GM18517 (cell line): ENCODE measurements around the gene DNASE1L2.
"Not testable (repeated sequence)": the region's sequence is repeated elsewhere in the genome, so short reads cannot be mapped to it uniquely, and the experiment has no call there.

ENCODE experiments used
- ATAC-seq: cut with Tn5 transposase; IDR thresholded peaks from one replicate; pipeline ENCODE4 v1.9.1; 2021; ENCODE audit warnings: mild to moderate bottlenecking, moderate library complexity; ENCODE audit not compliant: unreplicated experiment

Gene DNASE1L2

GRCh38 chr16:2238150-2238837, 2.0 kb downstream of the DNASE1L2 start:
- ATAC-seq: no peak

- ATAC-seq: no peak
Measured at GRCh38 chr16:2238838-2239675, 2.8 kb downstream of the DNASE1L2 start.

GRCh38 chr16:2240331-2240730, 4.1 kb downstream of the DNASE1L2 start:
- ATAC-seq: not testable (repeated sequence)

- no peak for ATAC-seq
Measured at GRCh38 chr16:2242598-2242997, 6.4 kb downstream of the DNASE1L2 start.

- no peak for ATAC-seq
Measured at GRCh38 chr16:2243031-2243528, 6.8 kb downstream of the DNASE1L2 start.

GRCh38 chr16:2243781-2244180, 7.5 kb downstream of the DNASE1L2 start:
- ATAC-seq: no peak

- no peak for ATAC-seq
Measured at GRCh38 chr16:2244301-2244700, 8.1 kb downstream of the DNASE1L2 start.

GRCh38 chr16:2244926-2245795, 8.9 kb downstream of the DNASE1L2 start:
- no peak for ATAC-seq

- no peak for ATAC-seq
Measured at GRCh38 chr16:2246301-2246885, 10.1 kb downstream of the DNASE1L2 start.

- no peak for ATAC-seq
Measured at GRCh38 chr16:2250652-2251295, 14.5 kb downstream of the DNASE1L2 start.

- peak; percentile 77 for ATAC-seq
Measured at GRCh38 chr16:2251296-2252111, 15.3 kb downstream of the DNASE1L2 start, which contains the start of gene ECI1. Gene ECI1, minus strand, starts transcription at chr16:2251587. Its CDS starts 21 bp downstream, at chr16:2251566.

GRCh38 chr16:2252806-2253148, 16.5 kb downstream of the DNASE1L2 start:
- ATAC-seq: no peak

- ATAC-seq: no peak
Measured at GRCh38 chr16:2253293-2253692, 17.0 kb downstream of the DNASE1L2 start.

GRCh38 chr16:2256531-2257140, 20.4 kb downstream of the DNASE1L2 start:
- ATAC-seq: no peak

GRCh38 chr16:2257726-2258125, 21.5 kb downstream of the DNASE1L2 start:
- ATAC-seq: no peak

GRCh38 chr16:2258530-2258929, 22.3 kb downstream of the DNASE1L2 start:
- not testable (repeated sequence) for ATAC-seq

GRCh38 chr16:2260250-2260649, 24.0 kb downstream of the DNASE1L2 start:
- ATAC-seq: no peak

GRCh38 chr16:2263026-2263425, 26.8 kb downstream of the DNASE1L2 start:
- not testable (repeated sequence) for ATAC-seq

- ATAC-seq: not testable (repeated sequence)
Measured at GRCh38 chr16:2266887-2267286, 30.6 kb downstream of the DNASE1L2 start.
